ENCODE data around the gene SLC25A4.

SLC25A4 gene

DNA sequence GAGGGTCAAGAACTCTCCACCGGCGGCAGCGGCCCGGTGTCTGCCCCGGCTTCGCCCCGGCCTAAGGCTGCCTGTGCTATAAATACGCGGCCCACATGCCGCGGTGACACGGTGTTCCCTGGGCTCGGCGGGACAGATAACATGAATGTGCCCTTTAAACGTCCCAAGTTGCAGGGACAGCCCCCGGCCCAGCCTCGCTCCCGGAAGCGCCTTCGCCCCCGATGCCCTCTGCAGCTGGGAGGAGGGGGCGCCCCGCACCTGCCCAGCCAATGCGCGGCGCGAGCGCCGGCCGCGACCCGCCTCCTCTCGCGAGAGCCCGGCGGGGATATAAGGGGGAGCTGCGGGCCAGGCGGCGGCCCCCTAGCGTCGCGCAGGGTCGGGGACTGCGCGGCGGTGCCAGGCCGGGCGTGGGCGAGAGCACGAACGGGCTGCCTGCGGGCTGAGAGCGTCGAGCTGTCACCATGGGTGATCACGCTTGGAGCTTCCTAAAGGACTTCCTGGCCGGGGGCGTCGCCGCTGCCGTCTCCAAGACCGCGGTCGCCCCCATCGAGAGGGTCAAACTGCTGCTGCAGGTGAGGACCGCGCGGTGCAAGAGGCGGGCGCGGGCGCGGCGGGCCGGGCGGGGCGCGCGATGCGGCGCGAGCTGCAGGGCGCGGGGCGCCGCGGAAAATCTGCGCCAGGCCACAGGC lies at the start of gene SLC25A4:
SLC25A4 (plus strand) TSS at position 355 of the 689 bp plus-strand sequence; CDS start at position 462, 107 bp downstream.
- peak; percentile 94 for DNase-seq
- H3K36me3 ChIP-seq = peaks cover 30% of the 10 kb centered on the region
- H3K4me3 ChIP-seq (ENCODE audit: low read depth, low read length) = peak within 1 kb of the TSS; percentile 72
- no peaks in the 10 kb centered on the region for H3K9me3 ChIP-seq (ENCODE audit: severe bottlenecking)
- H3K27me3 ChIP-seq (ENCODE audit: insufficient read depth, low read depth, severe bottlenecking) = no peaks in the 10 kb centered on the region
- TF ChIP-seq, protein P1, sequence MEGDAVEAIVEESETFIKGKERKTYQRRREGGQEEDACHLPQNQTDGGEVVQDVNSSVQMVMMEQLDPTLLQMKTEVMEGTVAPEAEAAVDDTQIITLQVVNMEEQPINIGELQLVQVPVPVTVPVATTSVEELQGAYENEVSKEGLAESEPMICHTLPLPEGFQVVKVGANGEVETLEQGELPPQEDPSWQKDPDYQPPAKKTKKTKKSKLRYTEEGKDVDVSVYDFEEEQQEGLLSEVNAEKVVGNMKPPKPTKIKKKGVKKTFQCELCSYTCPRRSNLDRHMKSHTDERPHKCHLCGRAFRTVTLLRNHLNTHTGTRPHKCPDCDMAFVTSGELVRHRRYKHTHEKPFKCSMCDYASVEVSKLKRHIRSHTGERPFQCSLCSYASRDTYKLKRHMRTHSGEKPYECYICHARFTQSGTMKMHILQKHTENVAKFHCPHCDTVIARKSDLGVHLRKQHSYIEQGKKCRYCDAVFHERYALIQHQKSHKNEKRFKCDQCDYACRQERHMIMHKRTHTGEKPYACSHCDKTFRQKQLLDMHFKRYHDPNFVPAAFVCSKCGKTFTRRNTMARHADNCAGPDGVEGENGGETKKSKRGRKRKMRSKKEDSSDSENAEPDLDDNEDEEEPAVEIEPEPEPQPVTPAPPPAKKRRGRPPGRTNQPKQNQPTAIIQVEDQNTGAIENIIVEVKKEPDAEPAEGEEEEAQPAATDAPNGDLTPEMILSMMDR (IDR thresholded peaks at IDR 0.05; ENCODE audit: low read depth, low read length) = peak; percentile 64
- peak within 1 kb of the TSS; percentile 70 for H3K27ac ChIP-seq

GRCh38 chr4:185093603-185094002 lies 49.5 kb upstream of the SLC25A4 start:
- Histone ChIP-seq H3K27me3 (ENCODE audit: insufficient read depth, low read depth, severe bottlenecking) (no peaks in the 10 kb centered on the region), H3K36me3 (no peaks in the 10 kb centered on the region), H3K9me3 (ENCODE audit: severe bottlenecking) (no peaks in the 10 kb centered on the region), H3K27ac (no peak overlapping the region), H3K4me3 (ENCODE audit: low read depth, low read length) (no peak overlapping the region)
- TF ChIP-seq, protein P1 (IDR thresholded peaks at IDR 0.05; ENCODE audit: low read depth, low read length) = no peak
- no peak for DNase-seq

DNA sequence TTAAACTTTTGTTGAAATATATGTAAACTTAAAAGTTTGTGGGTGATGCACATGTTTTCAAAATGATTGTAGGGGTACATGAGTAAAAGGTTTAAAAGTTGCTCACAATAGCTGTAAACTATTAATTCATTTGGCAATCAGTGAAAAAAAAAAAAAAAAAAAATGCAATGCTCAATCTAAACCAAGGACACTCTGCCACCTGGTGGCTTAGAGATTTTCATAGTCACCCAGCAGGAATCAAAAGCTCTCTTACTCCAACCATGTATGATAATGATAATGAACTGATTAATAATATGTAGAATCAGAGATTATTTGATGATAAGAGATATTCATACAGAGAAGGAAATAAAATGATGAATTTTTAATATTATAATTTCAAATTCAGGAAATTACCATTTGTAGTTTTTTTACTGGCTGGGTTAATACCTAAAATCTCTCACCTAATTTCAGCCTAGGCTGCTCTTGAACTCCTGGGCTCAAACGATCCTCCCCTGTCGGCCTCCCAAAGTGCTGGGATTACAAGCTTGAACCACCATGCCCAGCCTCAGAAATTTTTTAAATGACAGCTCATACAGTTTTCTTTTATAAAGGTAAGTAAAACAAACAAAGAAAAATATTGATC lies 46.9 kb upstream of the SLC25A4 start:
- Histone ChIP-seq H3K27ac (no peak overlapping the region), H3K9me3 (ENCODE audit: severe bottlenecking) (no peaks in the 10 kb centered on the region), H3K27me3 (ENCODE audit: insufficient read depth, low read depth, severe bottlenecking) (no peaks in the 10 kb centered on the region), H3K4me3 (ENCODE audit: low read depth, low read length) (no peak overlapping the region), H3K36me3 (no peaks in the 10 kb centered on the region)
- peak; percentile 51 for DNase-seq
- TF ChIP-seq, protein P1 (IDR thresholded peaks at IDR 0.05; ENCODE audit: low read depth, low read length) = peak; percentile 53

DNA sequence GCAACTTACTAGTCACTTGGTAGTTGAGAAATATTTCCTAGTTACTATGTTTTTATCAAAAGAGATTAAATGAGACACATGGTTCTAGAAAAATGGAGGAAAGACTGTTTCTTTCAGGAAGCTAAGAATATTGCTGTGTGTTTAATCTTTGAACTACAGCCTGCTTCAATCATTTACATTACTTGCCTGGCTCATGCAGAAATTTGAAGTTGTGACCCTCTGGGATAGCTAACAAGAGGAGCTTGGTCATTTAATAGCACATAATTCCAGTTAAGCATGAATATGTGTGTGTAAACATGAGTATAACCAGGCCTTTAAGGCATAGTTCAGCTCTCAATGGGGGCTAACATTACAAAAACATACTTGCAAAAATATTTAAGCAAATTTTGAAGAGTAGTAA lies 44.6 kb upstream of the SLC25A4 start:
- no peaks in the 10 kb centered on the region for H3K27me3 ChIP-seq (ENCODE audit: insufficient read depth, low read depth, severe bottlenecking)
- H3K36me3 ChIP-seq = no peaks in the 10 kb centered on the region
- TF ChIP-seq, protein P1 (IDR thresholded peaks at IDR 0.05; ENCODE audit: low read depth, low read length) = no peak
- H3K27ac ChIP-seq = no peak overlapping the region
- DNase-seq = no peak
- H3K9me3 ChIP-seq (ENCODE audit: severe bottlenecking) = no peaks in the 10 kb centered on the region
- no peak overlapping the region for H3K4me3 ChIP-seq (ENCODE audit: low read depth, low read length)

GRCh38 chr4:185099024-185099682 lies 43.9 kb upstream of the SLC25A4 start:
- Histone ChIP-seq H3K27me3 (ENCODE audit: insufficient read depth, low read depth, severe bottlenecking) (no peaks in the 10 kb centered on the region), H3K36me3 (no peaks in the 10 kb centered on the region), H3K27ac (no peak overlapping the region), H3K9me3 (ENCODE audit: severe bottlenecking) (no peaks in the 10 kb centered on the region), H3K4me3 (ENCODE audit: low read depth, low read length) (no peak overlapping the region)
- TF ChIP-seq, protein P1 (IDR thresholded peaks at IDR 0.05; ENCODE audit: low read depth, low read length) = no peak
- no peak for DNase-seq
